Retina (tissue), 1 donor: ENCODE data around the gene PMS1.
"Not testable (repeated sequence)": the region's sequence is repeated elsewhere in the genome, so short reads cannot be mapped to it uniquely, and the experiment has no call there.

Source experiments
- DNase-seq: peaks from one replicate; pipeline ENCODE4 v3.0.0-alpha.2; 2016

Gene PMS1

GRCh38 chr2:189866296-189866695, 82.0 kb downstream of the PMS1 start:
- DNase-seq: no peak

- DNase-seq: no peak
Measured at GRCh38 chr2:189868896-189869295, 84.6 kb downstream of the PMS1 start.

- no peak for DNase-seq
Measured at GRCh38 chr2:189870381-189871085, 86.3 kb downstream of the PMS1 start.

GRCh38 chr2:189873696-189874095, 89.4 kb downstream of the PMS1 start:
- no peak for DNase-seq

GRCh38 chr2:189874586-189875320, 90.5 kb downstream of the PMS1 start:
- DNase-seq: no peak

GRCh38 chr2:189876271-189876670, 92.0 kb downstream of the PMS1 start:
- no peak for DNase-seq

- DNase-seq: no peak
Measured at GRCh38 chr2:189879716-189880081, 95.4 kb downstream of the PMS1 start.

GRCh38 chr2:189880429-189880828, 96.2 kb downstream of the PMS1 start:
- DNase-seq: no peak

- no peak for DNase-seq
Measured at GRCh38 chr2:189880832-189881492, 96.7 kb downstream of the PMS1 start.

- no peak for DNase-seq
Measured at GRCh38 chr2:189885368-189885767, 101.1 kb downstream of the PMS1 start.

- DNase-seq: not testable (repeated sequence)
Measured at GRCh38 chr2:189892546-189893294, 108.5 kb downstream of the PMS1 start.

GRCh38 chr2:189896809-189897208, 112.6 kb downstream of the PMS1 start:
- DNase-seq: no peak

GRCh38 chr2:189899101-189899500, 114.9 kb downstream of the PMS1 start:
- DNase-seq: no peak

GRCh38 chr2:189900726-189901125, 116.5 kb downstream of the PMS1 start:
- DNase-seq: no peak

- DNase-seq: no peak
Measured at GRCh38 chr2:189901664-189902063, 117.4 kb downstream of the PMS1 start.

- DNase-seq: no peak
Measured at GRCh38 chr2:189913821-189914220, 129.6 kb downstream of the PMS1 start.

GRCh38 chr2:189916651-189917050, 132.4 kb downstream of the PMS1 start:
- DNase-seq: no peak
